GM13977 (cell line): ENCODE measurements around the gene COL5A1.

ENCODE experiments used
- DNase-seq: peaks from one replicate; pipeline ENCODE4 v3.0.0; 2012; ENCODE audit warnings: low spot score
- CTCF ChIP-seq: IDR thresholded peaks from 2 replicates; pipeline ENCODE4 v1.5.1; 2012; ENCODE audit warnings: mild to moderate bottlenecking, control low read depth; ENCODE audit not compliant: insufficient read depth; ENCODE audit errors: extremely low read depth, missing control alignments
- in situ Hi-C: fragments of 300-500 bp; cut with MboI; formaldehyde crosslinking; loops from one replicate; pipeline ENCODE4 v1.12.0; 2022; ENCODE audit warnings: low sequenced_read_pairs, low pct_unique_long_range_greater_than_20kb, mixed read lengths, inconsistent platforms; ENCODE audit not compliant: unreplicated experiment

The COL5A1 gene

GRCh38 chr9:134661791-134662142, 20.2 kb downstream of the COL5A1 start:
- no peak for TF ChIP-seq CTCF
- in situ Hi-C loops: no loop called here
- no peak for DNase-seq

GRCh38 chr9:134662143-134662876, 20.7 kb downstream of the COL5A1 start:
- TF ChIP-seq CTCF: no peak
- no peak for DNase-seq
- in situ Hi-C loops: no loop called here

- DNase-seq: no peak
- TF ChIP-seq CTCF: no peak
- in situ Hi-C loops: no loop called here
Measured at GRCh38 chr9:134663084-134663483, 21.5 kb downstream of the COL5A1 start.

- in situ Hi-C loops: no loop called here
- no peak for DNase-seq
- no peak for TF ChIP-seq CTCF
Measured at GRCh38 chr9:134663753-134664415, 22.3 kb downstream of the COL5A1 start.

- no peak for DNase-seq
- in situ Hi-C loops: no loop called here
- TF ChIP-seq CTCF: no peak
Measured at GRCh38 chr9:134664446-134664845, 22.8 kb downstream of the COL5A1 start.

GRCh38 chr9:134666208-134666607, 24.6 kb downstream of the COL5A1 start:
- no peak for TF ChIP-seq CTCF
- in situ Hi-C loops: no loop called here

More at GRCh38 chr9:134666208-134666607, 24.6 kb downstream of the COL5A1 start:
- no peak for DNase-seq
